ENCODE data around the gene ZNF208.
"Not testable (repeated sequence)": the region's sequence is repeated elsewhere in the genome, so short reads cannot be mapped to it uniquely, and the experiment has no call there.

The ZNF208 gene

DNA sequence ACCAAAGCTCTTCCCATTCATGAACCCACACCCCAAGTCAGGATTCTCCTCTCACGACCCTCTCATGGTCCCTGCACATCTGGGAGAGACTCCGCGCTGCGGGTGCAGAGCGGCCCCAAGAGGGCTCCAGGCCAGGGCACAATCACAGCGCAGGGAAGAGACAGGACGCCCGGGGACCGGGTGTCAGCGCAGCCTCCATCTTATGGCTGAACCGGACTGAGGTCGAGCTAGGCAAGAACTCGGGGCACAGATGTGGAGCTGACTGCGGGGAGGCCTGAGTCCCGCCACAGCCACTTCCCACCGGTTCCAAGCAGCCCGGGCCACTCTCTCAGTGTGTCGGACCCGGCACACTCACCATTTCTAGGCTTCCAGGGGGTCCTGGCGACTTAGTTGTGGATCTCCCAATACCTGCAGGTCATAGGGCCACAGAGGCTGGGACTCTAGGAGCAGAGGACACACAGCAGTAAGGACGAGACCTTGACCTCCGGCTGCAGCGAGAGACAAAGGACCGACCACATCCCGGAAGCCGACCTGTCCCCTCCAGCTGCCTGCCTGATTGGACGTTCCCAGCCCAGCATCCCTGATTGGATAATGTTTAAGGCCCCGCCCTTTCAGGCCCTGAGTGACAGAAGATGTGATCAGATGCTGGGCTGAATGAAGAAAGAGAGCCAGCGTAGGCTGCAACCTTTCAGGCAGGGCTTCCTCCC lies at the start of gene ZNF208:
Gene ZNF208 (minus strand): TSS at position 507 of the 707 bp plus-strand sequence. CDS start 149 bp downstream, at position 358.
- DNase-seq: peak; percentile 25 to 28

DNA sequence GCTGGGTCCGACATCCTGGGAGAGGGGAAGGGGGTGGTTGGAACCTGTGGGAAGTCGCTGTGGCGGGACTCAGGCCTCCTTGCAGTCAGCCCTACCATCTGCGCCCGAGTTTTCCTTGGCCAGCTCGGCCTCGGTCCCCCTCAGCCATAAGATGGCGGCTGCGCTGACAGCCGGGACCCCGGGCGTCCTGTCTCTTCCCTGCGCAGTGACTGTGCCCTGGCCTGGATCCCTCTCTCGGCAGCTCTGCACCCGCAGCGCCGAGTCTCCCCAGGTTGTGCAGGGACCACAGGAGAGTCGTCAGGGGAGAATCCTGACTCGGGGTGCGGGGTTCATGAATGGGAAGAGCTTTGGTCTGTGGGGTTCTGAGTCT lies 41.9 kb upstream of the ZNF208 start:
- DNase-seq: peak in 1 of 2 experiments; percentile 29

DNA sequence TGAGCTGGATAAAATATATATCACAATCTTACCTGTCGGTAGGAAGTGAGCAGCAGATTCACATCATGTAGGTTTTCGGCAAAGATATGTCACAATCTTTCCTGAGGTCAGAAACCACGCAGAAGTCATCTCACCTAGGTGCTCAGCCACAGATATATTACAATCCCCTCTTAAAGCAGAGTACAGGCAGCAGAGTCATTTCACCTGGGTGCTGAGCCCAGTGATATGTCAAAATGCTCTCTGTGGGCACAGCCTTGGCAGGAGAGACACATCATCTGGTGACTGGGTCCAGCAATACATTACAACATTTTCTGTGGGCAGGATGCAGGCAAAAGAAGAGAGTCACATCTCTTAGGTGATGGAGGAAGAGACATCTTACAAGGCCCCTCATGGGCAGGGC lies 30.4 kb upstream of the ZNF208 start:
- DNase-seq: not testable (repeated sequence)

DNA sequence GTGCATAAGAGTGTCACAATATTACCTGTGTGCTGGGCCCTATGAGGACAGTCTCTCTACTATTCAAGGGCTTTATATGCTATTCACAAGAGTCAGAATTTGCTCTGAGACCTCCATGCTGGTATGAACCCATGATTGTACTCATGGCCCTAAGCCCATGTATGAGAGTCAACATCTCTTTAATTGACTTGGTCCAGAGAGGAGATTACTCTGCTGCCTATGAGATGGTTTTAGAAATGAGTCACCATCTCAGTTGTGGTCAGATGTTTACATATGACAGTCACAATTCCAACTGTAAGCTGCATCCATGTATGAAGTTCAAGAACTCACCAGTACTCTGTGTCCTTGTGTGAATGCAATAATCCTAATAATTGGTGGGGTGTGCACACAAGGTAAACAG lies 19.9 kb upstream of the ZNF208 start:
- DNase-seq: no peak

DNA sequence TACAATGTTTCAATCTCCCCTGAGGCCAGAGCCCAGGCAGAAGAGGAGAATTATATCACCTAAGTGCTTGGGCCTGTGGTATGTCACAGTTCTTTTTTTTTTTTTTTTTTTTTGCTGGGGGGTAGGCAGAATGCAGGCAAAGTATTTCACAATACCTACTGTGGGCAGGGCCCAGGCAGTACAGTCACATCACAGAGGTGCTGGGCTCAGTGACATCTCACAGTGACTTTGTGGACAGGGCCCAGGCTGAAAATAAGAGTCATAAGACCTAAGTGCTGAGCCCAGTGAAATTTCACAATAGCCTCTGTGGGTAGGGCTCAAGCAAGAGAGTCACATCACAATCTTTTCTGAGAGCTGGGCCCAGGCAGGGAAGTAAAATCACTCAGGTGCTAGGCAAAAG lies 15.9 kb upstream of the ZNF208 start:
- DNase-seq: no peak

DNA sequence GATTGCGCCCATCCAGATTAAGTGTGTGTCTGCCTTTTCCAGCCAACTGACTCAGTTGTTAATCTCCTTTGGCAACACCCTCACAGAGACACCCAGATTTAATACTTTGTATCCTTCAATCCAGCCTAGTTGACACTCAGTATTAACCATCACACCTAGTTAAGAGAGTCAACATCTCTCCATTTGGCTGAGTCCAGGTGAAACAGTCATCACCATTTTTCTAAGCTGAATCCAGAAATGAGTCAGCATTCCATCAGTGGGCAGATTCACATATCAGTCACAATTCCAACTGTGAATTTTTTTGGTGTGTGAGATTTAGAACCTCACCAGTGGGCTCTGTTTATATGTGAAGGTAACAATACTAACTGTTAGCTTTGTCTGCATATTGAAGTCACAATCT lies 14.8 kb upstream of the ZNF208 start:
- DNase-seq: not testable (repeated sequence)

DNA sequence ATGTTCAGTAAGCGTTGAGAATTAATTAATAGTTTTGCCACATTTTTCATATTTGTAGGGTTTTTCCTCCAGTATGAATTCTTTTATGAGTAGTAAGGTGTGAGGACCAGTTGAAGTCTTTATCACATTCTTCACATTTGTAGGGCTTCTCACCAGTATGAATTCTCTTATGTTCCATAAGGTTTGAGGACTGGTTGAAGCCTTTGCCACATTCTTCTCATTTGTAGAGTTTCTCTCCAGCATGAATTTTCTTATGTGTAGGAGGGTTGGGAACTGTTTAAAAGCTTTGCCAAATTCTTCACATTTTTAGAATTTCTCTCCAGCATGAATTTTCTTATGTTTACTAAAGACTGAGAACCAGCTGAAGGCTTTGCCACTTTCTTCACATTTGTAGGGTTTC lies 40.3 kb downstream of the ZNF208 start:
- DNase-seq: no peak

DNA sequence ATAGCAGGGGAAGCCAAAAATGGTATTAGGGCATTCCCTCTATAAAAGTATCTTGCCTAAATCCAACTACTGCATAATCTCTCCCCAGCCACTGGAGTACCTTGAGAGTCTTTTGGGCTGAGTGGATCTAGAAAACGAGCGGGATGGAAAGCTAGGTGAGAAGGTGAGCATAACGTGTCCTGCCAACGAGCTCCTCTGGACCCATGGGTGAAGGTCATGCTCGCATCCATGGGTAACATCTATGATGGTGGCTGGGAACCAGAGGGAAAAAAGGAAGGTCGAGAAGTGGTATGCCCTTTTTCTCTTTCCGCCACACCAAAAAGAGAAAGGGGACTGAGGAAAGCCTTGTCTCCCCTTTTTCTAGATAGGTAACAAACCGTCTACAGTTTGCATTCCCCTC lies 63.0 kb downstream of the ZNF208 start:
- DNase-seq: no peak

DNA sequence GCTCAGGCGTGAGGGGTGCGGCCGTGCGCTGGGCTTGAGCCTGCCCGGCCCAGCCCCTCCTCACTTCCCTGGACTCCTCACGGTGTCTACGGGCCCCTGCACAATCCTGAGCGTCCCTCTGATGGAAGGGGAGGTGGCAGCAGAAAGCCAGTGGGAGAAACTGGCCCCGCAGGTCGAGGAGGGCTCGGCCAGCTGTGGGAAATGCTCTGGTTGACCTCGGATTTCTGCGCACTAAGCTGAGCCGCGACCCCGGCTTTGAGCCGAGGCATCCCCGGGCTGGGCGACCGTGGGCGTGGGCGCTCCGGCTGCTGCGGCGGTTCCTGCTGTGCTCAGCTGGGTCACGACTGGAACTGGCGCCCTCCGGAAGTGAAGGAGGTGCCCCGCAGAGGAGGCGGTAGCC lies 70.1 kb downstream of the ZNF208 start:
- no peak for DNase-seq

DNA sequence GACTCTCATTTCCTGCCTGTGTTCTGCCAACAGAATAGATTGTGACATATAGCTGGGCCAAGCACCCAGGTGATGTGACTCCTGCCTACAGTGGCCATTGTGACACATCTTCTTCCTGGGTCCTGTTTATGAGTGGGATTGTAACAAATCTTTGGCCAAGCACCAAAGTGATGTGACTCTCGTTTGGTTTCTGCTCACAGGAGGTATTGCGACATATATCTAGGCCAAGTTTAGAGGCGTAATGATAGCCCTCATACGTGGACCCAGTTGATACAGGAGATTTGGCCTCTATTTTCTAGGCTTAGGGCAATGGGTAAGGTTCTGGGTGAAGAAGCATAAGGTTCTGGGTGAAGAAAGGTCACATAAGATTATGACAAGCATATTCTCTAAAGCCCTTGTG lies 76.2 kb downstream of the ZNF208 start:
- no peak for DNase-seq

DNA sequence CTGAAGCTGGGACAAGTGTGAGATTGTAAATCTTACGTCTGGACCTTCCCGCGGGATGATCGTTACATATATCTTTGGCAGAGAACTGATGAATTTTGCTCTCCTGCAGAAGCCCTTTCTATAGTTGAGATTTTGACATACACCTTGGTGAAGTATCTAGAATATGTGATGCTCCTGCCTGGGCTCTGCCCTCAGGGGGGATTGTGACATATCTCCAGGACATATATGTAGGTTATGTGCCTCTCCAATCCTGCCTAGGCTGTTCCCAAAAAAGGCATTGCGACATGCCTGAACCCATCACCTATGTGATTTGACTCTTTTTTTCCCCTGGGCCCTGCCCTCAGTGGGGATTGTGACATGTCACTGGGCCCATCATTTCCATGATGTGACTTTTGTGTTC lies 76.6 kb downstream of the ZNF208 start:
- DNase-seq: no peak

DNA sequence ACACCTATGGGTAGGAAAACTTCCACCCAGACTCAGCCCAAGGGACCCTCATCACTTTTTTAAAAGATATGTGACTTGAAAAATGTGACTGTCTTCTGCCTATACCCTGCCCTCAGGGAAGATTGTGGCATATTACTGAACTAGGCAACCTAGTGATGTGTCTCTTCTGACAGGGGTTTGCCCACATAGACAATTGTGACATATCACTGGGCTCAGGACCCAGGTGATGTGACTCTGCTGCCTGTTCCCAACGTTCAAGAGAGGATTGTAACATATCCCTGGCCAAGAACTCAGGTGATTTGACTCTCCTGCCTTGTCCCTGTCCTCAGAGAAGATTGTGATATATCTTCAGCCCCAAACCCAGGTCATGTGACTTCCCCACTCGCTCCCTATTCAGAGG lies 88.5 kb downstream of the ZNF208 start:
- DNase-seq: no peak

DNA sequence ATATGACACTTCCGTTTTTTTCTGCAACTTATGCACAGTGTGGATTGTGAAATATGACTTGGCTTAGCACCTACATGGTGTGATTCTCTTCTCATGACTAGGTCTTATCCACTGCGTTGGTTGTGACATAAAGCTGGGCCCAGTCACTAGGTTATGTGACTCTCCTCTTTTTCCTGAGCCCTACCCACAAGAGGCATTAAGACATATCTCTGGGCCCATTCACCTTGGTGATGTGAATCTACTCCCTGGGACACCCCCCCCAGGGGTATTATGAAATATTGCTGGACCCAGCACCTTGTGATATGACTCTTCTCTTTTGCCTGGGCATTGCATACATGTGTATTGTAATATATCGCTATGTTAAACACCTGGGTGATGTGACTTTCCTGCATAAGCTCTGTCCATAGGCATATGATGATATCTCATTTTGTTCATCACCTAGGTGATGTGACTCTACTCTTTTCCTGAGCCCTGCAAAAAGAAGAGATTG lies 89.0 kb downstream of the ZNF208 start:
- no peak for DNase-seq

DNA sequence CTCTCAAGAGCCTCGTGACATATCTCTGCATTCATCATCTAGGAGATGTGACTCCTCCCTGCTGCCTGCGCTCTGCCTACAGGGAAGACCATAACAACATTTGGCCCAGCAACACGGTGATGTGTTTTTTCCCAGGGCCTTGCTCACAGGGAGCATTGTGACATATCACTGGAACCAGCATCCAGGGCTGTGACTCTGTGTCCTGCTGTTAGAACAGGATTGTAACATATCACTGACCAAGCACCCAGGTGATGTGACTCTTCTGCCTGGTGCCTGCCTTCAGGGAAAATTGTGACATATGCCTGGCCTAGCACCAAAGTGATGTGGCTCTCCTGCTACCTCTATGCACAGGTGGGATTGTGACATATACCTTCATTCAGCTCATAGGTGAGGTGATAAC lies 95.3 kb downstream of the ZNF208 start:
- no peak for DNase-seq

DNA sequence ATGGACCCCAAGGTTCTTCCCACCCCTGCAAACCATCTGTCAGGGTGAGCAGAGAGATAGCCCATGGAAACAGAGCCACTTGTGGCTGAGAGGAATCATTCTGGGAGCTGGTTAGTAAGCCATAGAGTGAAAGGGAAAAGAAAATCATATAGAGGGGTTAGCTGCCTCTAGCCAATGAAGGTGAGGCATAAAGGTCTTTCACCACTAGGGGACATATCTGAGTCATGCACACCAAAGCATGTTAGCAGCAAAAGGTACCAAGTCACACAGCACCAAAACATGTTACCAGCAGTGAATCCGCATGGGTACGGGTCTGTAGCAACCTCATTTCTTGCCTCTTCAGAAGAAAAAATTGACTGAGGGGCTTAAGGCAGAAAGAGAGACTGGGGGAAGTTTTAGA lies 98.1 kb downstream of the ZNF208 start:
- no peak for DNase-seq

DNA sequence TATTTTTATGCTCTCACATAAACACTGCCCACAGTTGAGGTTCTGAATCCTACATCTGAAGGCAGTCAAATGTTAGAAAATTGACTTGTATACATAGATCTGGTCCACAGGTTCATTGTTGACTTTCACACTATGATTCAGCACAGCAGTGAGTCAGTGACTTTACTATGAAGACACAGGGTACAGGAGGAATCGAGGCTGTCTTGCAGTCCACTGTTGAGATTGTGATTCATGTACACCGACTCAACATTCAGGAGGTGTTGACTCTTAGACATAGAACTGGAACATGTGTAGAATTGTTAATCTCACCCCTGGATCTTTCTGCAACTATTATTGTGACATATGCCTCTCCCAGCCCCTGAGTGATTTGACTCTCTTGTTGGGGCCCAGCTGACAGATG lies 100.4 kb downstream of the ZNF208 start:
- no peak for DNase-seq

DNA sequence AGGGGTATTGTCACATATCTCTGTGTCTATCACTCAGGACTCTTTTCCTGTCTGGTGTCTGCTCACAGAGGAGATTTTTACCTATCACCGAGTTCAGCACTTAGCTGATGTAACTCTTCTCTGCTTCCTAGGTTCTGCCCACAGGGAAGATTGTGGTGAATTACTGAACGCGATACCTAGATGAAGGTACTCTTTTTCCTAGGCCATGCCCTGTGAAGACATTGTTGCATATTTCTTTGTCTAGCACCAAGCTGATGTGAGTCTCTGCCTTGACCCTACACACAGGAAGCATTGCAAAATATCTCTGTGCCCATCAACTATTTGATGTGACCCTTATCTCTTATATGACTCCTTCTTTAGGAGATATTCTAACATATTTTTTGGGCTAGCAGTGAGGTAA lies 102.7 kb downstream of the ZNF208 start:
- DNase-seq: no peak

DNA sequence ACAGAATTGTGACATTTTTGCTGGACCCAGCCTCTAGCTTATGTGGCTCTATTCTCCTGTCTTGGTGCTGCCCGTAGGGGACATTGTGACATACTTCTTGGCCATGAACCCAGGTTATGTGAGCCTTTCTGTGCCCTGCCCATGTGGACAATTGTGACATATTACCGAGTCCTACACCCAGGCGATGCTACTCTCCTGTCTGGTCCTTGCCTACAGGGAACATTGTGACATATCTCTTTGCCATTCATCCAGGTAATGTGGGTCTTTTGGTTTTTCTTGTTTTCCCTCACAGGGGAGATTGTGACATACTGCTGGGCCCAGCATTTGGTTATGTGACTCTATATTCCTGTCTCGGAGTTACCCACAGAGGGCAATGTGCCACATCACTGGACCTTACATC lies 103.2 kb downstream of the ZNF208 start:
- DNase-seq: no peak

DNA sequence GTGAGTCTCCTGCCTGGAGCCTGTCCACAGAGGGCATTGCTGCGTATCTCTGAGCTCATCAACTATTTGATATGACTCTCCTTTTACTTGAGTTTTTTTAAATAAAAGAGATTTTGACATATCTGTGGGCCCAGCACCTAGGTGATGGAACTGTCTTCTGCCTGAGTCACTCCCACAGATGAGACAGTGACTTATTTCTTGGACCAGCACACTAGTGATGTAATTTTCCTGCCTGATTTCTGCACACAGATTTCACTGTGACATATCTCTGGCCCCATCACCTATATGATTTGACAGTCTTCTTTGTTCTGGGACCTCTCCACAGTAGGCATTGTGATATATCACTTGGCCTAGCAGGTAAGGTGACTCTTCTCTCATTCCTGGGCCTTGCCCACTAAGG lies 108.2 kb downstream of the ZNF208 start:
- DNase-seq: no peak

DNA sequence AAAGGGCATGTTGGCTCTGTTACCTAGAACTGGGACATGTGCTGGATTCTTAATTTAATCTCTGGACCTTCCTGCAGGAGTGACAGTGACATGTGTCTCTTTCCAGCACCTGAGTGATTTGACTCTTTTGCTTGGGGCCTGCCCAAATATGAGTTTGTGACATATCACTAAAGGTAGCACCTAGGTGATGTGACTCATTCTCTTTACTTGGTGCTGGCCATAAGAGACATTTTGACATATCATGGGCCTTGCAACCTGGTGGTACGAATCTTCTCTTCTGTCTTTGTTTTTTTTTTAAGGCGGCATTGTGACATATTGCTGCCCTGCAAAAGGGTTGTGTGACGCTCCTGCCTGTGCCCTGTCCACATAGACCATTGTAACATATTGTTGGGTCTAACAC lies 108.9 kb downstream of the ZNF208 start:
- DNase-seq: no peak

DNA sequence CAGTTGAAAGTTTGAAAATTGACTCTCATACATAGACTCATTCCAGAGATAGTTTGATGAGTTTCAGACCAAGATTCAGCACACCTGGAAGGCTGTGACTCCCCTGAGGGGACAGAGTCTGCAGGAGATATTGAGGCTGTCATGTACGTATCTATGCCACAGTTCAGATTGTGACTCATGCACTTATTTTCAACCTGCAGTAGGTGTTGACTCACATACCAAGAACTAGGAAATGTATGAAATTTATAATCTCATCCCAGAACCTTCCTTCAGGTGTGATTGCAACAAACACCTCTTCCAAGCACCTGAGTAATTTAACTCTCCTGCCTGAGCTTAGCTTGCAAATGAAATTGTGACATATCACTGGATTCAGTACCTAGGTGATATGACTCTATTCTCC lies 110.3 kb downstream of the ZNF208 start:
- no peak for DNase-seq

DNA sequence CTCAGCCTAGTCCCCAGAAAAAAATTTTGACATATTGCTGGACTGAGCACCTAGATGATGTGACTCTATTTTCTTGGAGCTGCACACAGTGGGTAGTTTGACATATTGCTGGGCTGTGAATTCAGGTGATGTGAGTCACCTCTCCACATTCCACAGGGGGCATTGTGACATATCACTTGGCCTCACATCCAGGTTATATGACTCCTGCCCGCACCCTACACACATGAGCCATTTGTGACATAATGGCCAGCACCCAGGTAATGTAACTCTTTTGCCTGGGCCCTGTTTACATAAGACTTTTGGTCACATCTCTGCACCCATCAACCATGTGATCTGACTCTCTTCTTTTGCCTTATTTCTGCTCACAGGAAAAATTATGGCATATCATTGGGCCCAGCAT lies 119.7 kb downstream of the ZNF208 start:
- DNase-seq: no peak

DNA sequence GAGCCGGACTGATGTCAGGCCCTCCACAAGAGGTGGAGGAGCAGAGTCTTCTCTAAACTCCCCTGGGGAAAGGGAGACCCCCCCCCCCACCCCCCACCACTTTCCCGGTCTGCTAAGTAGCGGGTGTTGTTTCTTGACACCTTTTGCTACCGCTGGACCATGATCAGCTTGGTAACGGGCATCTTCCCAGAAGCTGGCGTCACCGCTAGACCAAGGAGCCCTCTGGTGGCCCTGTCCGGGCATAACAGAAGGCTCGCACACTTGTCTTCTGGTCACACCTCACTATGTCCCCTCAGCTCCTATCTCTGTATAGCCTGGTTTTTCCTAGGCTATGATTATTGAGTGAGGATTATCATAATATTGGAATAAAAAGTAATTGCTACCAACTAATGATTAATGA lies 120.7 kb downstream of the ZNF208 start:
- peak; percentile 34 to 46 for DNase-seq

DNA sequence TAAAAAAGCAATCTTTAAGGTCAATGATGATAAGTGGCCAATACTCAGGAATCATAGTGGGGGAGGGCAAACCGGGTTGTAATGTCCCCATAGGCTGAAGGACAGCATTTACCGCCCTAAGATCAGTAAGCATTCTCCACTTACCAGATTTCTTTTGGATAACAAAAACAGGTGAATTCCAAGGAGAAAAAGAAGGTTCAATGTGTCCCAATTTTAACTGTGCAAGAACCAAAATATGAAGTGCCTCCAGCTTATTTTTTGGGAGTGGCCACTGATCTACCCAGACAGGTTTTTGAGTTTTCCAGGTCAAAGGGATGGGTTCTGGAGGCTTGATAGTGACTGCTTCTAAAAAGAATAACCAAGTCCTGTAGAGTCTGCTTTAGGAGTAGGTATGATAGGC lies 125.2 kb downstream of the ZNF208 start:
- not testable (repeated sequence) for DNase-seq

DNA sequence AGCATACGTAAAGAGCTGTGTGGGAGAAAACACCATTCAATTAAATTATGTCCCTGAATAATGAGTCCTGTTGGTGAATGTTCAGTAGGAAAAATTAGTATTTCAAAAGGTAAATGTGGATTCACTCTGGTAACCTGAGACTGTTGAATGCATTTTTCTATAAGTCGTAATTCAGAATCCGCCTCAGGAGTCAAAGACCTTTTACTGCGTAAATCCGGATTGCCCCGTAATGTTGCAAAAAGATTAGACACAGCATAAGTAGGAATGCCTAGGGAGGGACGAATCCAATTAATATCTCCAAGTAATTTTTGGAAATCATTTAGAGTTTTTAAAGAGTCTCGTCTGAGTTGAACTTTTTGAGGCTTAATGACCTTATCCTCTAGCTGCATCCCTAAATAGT lies 126.0 kb downstream of the ZNF208 start:
- not testable (repeated sequence) for DNase-seq
